Endothelial cell of umbilical vein (primary cell): ENCODE data around the gene SESTD1. TPM values are rescaled to one million over a fixed set of nuclear protein-coding genes. Genes with fewer than 3 reads are reported as not detected.

Source experiments
- BruUV-seq: library from RNA; stranded (reverse); fragments of 400-500 nt; replicated peaks from 2 replicates; lab custom pipeline; 2021; lab: Mats Ljungman, UMichigan
- CTCF ChIA-PET: fragments of 300-600, 350-600 bp; sonication (Branson Sonifier 250); formaldehyde crosslinking; loops from one replicate; lab custom pipeline; 2021; ENCODE audit warnings: antibody characterized with exemption, inconsistent platforms; lab: Charles Lee
- POLR2A ChIA-PET: fragments of 300-600, 350-600 bp; sonication (Branson Sonifier 250); formaldehyde crosslinking; loops from one replicate; lab custom pipeline; 2021; ENCODE audit warnings: antibody characterized with exemption, inconsistent platforms; lab: Charles Lee
- DNase-seq: peaks from one replicate; pipeline ENCODE4 v3.0.0-alpha.2; 2011; ENCODE audit warnings: low read depth, low spot score
- FAIRE-seq: peaks from 2 replicates; lab custom pipeline; 2011; peaks lifted over from hg19 to GRCh38; lab: Jason Lieb, UNC
- H2AFZ ChIP-seq: 2 replicates; pipeline ENCODE4 v1.6.0; 2012; ENCODE audit warnings: low read depth, low read length, control low read depth, inconsistent platforms
- H3K27ac ChIP-seq: 2 replicates; pipeline ENCODE4 v1.5.1; 2011; ENCODE audit warnings: low read depth, mild to moderate bottlenecking, control low read depth, low read length, moderate library complexity; ENCODE audit not compliant: insufficient read depth
- H3K27me3 ChIP-seq, 2 experiments: 2 replicates each; pipeline versions ENCODE4 v1.6.0 to v1.6.1; 2011; ENCODE audit warnings: low read length in 2 of 2, mixed read lengths in 1 of 2; ENCODE audit not compliant: control insufficient read depth in 2 of 2, insufficient read depth in 2 of 2
- H3K36me3 ChIP-seq, 2 experiments: 2 replicates in 1 of 2; 3 replicates in 1 of 2; pipeline ENCODE4 v1.5.1; 2011; ENCODE audit warnings: low read length in 2 of 2, mild to moderate bottlenecking in 1 of 2, moderate library complexity in 1 of 2; ENCODE audit not compliant: control insufficient read depth in 2 of 2, insufficient read depth in 2 of 2; ENCODE audit errors: extremely low read depth in 1 of 2
- H3K4me1 ChIP-seq: 3 replicates; pipeline ENCODE4 v1.5.1; 2011; ENCODE audit warnings: mild to moderate bottlenecking, low read length; ENCODE audit not compliant: control insufficient read depth, insufficient read depth; ENCODE audit errors: extremely low read depth
- H3K4me2 ChIP-seq: 2 replicates; pipeline ENCODE4 v1.6.1; 2011; ENCODE audit warnings: low read length, control low read depth, mixed read lengths; ENCODE audit not compliant: insufficient read depth
- H3K4me3 ChIP-seq, 3 experiments: fragments of 200-600 bp in 1 of 3; sonication (generic), shearing (Covaris generic) in 1 of 3; replicated peaks in 1 of 3; 2 replicates each; pipeline ENCODE4 v1.5.1; 2011 to 2016; ENCODE audit warnings: control low read depth in 3 of 3, low read length in 3 of 3, mild to moderate bottlenecking in 2 of 3, inconsistent platforms in 1 of 3, low read depth in 1 of 3, moderate library complexity in 1 of 3; ENCODE audit not compliant: insufficient read depth in 1 of 3
- H3K79me2 ChIP-seq: 2 replicates; pipeline ENCODE4 v1.6.0; 2012; ENCODE audit warnings: low read length, inconsistent platforms; ENCODE audit not compliant: control insufficient read depth, insufficient read depth
- H3K9ac ChIP-seq: replicated peaks from 2 replicates; pipeline ENCODE3; 2011; ENCODE audit warnings: low read length, control low read depth; ENCODE audit not compliant: insufficient read depth; ENCODE audit errors: extremely low read depth
- H3K9me1 ChIP-seq: replicated peaks from 3 replicates; pipeline ENCODE4 v1.6.0; 2011; ENCODE audit warnings: mild to moderate bottlenecking, low read length; ENCODE audit not compliant: control insufficient read depth, insufficient read depth; ENCODE audit errors: extremely low read depth
- H3K9me3 ChIP-seq: replicated peaks from 2 replicates; pipeline ENCODE4 v1.5.1; 2012; ENCODE audit warnings: low read length, inconsistent platforms; ENCODE audit not compliant: control insufficient read depth, insufficient read depth
- H4K20me1 ChIP-seq: replicated peaks from 2 replicates; pipeline ENCODE3; 2011; ENCODE audit warnings: mild to moderate bottlenecking, low read length; ENCODE audit not compliant: control insufficient read depth, insufficient read depth; ENCODE audit errors: extremely low read depth
- EZH2 ChIP-seq: IDR thresholded peaks from 2 replicates; pipeline ENCODE4 v1.6.1; 2012; ENCODE audit warnings: borderline replicate concordance, low read depth, mild to moderate bottlenecking, moderate library complexity, low read length, inconsistent platforms; ENCODE audit not compliant: severe bottlenecking
- FOS ChIP-seq: IDR thresholded peaks from 2 replicates; pipeline ENCODE4 v1.6.1; 2011; ENCODE audit warnings: mild to moderate bottlenecking, low read length, moderate library complexity, borderline replicate concordance; ENCODE audit not compliant: insufficient read depth
- GATA2 ChIP-seq: IDR thresholded peaks from 2 replicates; pipeline ENCODE4 v1.7.0; 2011; ENCODE audit warnings: low read depth, mild to moderate bottlenecking, moderate library complexity, mixed read lengths, low read length; ENCODE audit not compliant: insufficient read length, insufficient read depth
- JUN ChIP-seq: IDR thresholded peaks from 2 replicates; pipeline ENCODE4 v1.6.1; 2011; ENCODE audit warnings: borderline replicate concordance, low read depth; ENCODE audit not compliant: insufficient read length, insufficient read depth
- MYC ChIP-seq: IDR thresholded peaks from one replicate; pipeline ENCODE4 v1.6.1; 2011; ENCODE audit warnings: mild to moderate bottlenecking, low read depth, low read length
- POLR2A ChIP-seq: IDR thresholded peaks from 2 replicates; pipeline ENCODE4 v1.6.1; 2012; ENCODE audit warnings: low read depth, mild to moderate bottlenecking, control low read depth, low read length
- POLR2AphosphoS5 ChIP-seq: IDR thresholded peaks from 2 replicates; pipeline ENCODE4 v1.6.1; 2012; ENCODE audit warnings: low read depth, mild to moderate bottlenecking, control low read depth, low read length, moderate library complexity; ENCODE audit not compliant: insufficient read depth
- dilution Hi-C: fragments of 300-500 bp; cut with MboI; formaldehyde crosslinking; loops from one replicate; pipeline ENCODE4 v1.15.0; 2019; ENCODE audit warnings: low sequenced_read_pairs; ENCODE audit not compliant: extremely low pct_ligation_motif_present
- intact Hi-C: fragments of 100-400 bp; cut with micrococcal nuclease; formaldehyde crosslinking; loops from one replicate; pipeline ENCODE4 v1.10.0; 2022
- polyA plus RNA-seq, 4 experiments: library from polyadenylated mRNA; depleted of rRNA in 3 of 4; stranded (reverse) in 3 of 4; unstranded in 1 of 4; fragments of >200 nt; gene quantifications; 2 replicates each; pipeline versions ENCODE4 v1.2.1 to v1.2.3, GENCODE V29; 2011 to 2012; ENCODE audit warnings: missing spikeins in 1 of 4
- total RNA-seq: library from RNA; stranded (reverse); gene quantifications from 2 replicates; pipeline ENCODE4 v1.2.3, GENCODE V29; 2021
- TF ChIP-seq, protein P1 (sequence below): IDR thresholded peaks from 2 replicates; pipeline ENCODE4 v1.6.1; 2011; ENCODE audit not compliant: insufficient read depth, insufficient read length
- TF ChIP-seq, protein P2 (sequence below), 2 donors: IDR thresholded peaks; 1 replicate in 1 of 2; 2 replicates in 1 of 2; pipeline ENCODE4 v1.5.1; 2011; ENCODE audit warnings: low read length in 2 of 2, mild to moderate bottlenecking in 2 of 2, moderate library complexity in 2 of 2, control low read depth in 1 of 2, inconsistent platforms in 1 of 2, low read depth in 1 of 2; ENCODE audit not compliant: insufficient read depth in 1 of 2; ENCODE audit errors: extremely low read depth in 1 of 2

SESTD1 gene
- total and polyA plus RNA-seq, 2 donors (not counting 3 experiments of a cell fraction or from before 2014, with no cell fraction given): 9.8 to 72.4 TPM

DNA sequence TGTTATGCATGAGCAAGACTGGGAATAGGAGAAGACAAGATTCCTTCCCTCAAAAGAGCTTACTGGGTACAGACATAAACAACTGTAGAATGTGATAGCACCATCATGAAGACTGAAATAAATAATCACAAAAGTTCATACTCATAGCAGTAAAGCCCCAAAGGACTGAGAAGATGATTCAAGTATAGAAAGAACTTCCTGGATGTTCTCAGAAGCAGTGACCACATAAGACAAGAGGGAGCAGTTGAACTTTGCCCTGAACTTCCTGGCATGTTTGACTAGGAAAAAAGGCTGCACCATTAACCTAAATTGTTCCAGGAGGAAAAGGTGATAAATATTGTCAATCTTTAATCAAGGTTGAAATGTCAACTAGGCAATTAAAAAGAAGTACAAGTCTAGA lies 156.9 kb downstream of the SESTD1 start:
- no TSS peak for BruUV-seq
- Histone ChIP-seq H4K20me1 (no peaks in the 10 kb centered on the region), H3K9me1 (no peaks in the 10 kb centered on the region), H3K4me2 (no peak overlapping the region), H3K27me3 (no peaks in the 10 kb centered on the region), H3K4me1 (peaks cover 25% of the 10 kb centered on the region), H3K36me3 (peaks cover 2 to 5% of the 10 kb centered on the region in 2 experiments), H3K4me3 (no peak overlapping the region), H3K79me2 (no peaks in the 10 kb centered on the region), H3K27ac (peak overlapping the region; percentile 73), H3K9me3 (no peaks in the 10 kb centered on the region), H3K9ac (no peak overlapping the region), H2AFZ (no peak overlapping the region)
- no peak for TF ChIP-seq GATA2
- TF ChIP-seq POLR2A: no peak
- TF ChIP-seq EZH2: no peak
- TF ChIP-seq FOS: peak; percentile 5
- no peak for TF ChIP-seq JUN
- no peak for TF ChIP-seq POLR2AphosphoS5
- dilution Hi-C loops (no loop called here), intact Hi-C loops (loop anchor here (5.0 kb wide), 2 partner anchors 280 to 995 kb away; partner anchors contain the start of gene RBM45)
- POLR2A ChIA-PET: no interaction called here
- CTCF ChIA-PET: no interaction called here
- FAIRE-seq (no peak), DNase-seq (peak; percentile 26)

DNA sequence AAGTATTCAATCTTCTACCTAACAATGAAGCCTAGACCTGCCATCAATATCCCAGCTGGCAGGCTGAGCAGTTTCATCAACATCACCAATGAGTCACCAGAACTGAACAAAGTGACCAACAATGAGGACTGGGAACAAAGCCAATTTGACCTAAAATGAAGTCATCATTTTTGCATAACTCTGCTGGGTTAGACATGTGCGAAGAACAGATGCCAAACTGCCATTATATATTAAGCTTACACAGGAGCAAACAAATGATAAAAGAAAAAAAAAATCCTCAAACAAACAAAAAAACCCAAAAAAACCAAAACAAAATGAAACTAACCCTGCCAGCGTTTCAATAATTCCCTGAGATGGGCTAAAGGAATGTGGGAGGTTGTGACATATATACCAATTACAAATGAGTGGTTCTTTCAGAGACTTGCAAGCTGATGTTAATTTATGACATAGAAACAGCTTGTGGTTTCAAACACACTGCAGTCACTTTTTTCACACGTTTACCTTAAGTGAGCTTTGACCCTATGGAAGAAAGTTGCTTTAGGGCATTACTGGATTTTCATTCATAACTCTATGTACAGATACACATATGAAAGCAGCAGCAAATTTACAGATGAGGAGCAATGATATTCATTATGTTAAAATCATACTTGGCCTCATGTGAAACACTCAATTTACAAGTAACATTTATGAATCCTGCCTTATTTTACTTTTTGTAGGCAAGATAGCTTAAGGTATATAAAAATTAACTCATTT lies 157.8 kb downstream of the SESTD1 start:
- H3K9me1 ChIP-seq: no peaks in the 10 kb centered on the region
- peak overlapping the region; percentile 73 for H3K27ac ChIP-seq
- peak overlapping the region; percentile 67 for H3K4me2 ChIP-seq
- H3K36me3 ChIP-seq: peaks cover 0 to 2% of the 10 kb centered on the region in 2 experiments
- ChIA-PET POLR2A (interaction anchor here (0.6 to 1.0 kb wide), 3 partner anchors 10 to 286 kb away, joined by 3 read pairs; no protein-coding TSS in a partner anchor), CTCF (interaction anchor here (0.8 to 2.0 kb wide), 7 partner anchors 23 to 310 kb away, joined by 3 to 24 read pairs (median 3); no protein-coding TSS in a partner anchor)
- FAIRE-seq: peak; percentile 83
- no peak for TF ChIP-seq EZH2
- peak; percentile 95 for TF ChIP-seq FOS
- TF ChIP-seq JUN: peak; percentile 99
- TF ChIP-seq POLR2A: no peak
- TF ChIP-seq, protein P1, sequence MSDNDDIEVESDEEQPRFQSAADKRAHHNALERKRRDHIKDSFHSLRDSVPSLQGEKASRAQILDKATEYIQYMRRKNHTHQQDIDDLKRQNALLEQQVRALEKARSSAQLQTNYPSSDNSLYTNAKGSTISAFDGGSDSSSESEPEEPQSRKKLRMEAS: peak; percentile 4
- TF ChIP-seq GATA2: peak; percentile 8
- TF ChIP-seq POLR2AphosphoS5: peak; percentile 53
- peak; percentile 43 for TF ChIP-seq MYC
- TF ChIP-seq, protein P2, sequence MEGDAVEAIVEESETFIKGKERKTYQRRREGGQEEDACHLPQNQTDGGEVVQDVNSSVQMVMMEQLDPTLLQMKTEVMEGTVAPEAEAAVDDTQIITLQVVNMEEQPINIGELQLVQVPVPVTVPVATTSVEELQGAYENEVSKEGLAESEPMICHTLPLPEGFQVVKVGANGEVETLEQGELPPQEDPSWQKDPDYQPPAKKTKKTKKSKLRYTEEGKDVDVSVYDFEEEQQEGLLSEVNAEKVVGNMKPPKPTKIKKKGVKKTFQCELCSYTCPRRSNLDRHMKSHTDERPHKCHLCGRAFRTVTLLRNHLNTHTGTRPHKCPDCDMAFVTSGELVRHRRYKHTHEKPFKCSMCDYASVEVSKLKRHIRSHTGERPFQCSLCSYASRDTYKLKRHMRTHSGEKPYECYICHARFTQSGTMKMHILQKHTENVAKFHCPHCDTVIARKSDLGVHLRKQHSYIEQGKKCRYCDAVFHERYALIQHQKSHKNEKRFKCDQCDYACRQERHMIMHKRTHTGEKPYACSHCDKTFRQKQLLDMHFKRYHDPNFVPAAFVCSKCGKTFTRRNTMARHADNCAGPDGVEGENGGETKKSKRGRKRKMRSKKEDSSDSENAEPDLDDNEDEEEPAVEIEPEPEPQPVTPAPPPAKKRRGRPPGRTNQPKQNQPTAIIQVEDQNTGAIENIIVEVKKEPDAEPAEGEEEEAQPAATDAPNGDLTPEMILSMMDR (IDR thresholded peaks at IDR 0.05; ENCODE audit: extremely low read depth in 1 of 2, insufficient read depth in 1 of 2, low read depth in 1 of 2, low read length in 2 of 2): no peak
- no peak overlapping the region for H2AFZ ChIP-seq
- H3K4me1 ChIP-seq: peaks cover 25% of the 10 kb centered on the region
- intact Hi-C loops: loop anchor here (1.0 to 5.0 kb wide), 3 partner anchors 157 to 995 kb away; partner anchors contain the start of genes RBM45 and SESTD1
- H3K79me2 ChIP-seq: no peaks in the 10 kb centered on the region
- DNase-seq: peak; percentile 99
- H3K9me3 ChIP-seq: no peaks in the 10 kb centered on the region
- H3K27me3 ChIP-seq: no peaks in the 10 kb centered on the region
- BruUV-seq: no TSS peak
- no peak overlapping the region for H3K4me3 ChIP-seq
- peak overlapping the region; percentile 54 for H3K9ac ChIP-seq
- dilution Hi-C loops: no loop called here
- H4K20me1 ChIP-seq: no peaks in the 10 kb centered on the region
